HG02610 (cell line): ENCODE measurements around the gene MAP4K5.
"Not testable (repeated sequence)": the region's sequence is repeated elsewhere in the genome, so short reads cannot be mapped to it uniquely, and the experiment has no call there.

ENCODE experiments used
- ATAC-seq: cut with Tn5 transposase; IDR thresholded peaks from one replicate; pipeline ENCODE4 v1.9.1; 2021; ENCODE audit warnings: mild to moderate bottlenecking, moderate library complexity; ENCODE audit not compliant: unreplicated experiment

MAP4K5 gene

GRCh38 chr14:50533241-50533705 lies 904 bp upstream of the MAP4K5 start:
- peak; percentile 9 for ATAC-seq

GRCh38 chr14:50531595-50532501 lies 521 bp downstream of the MAP4K5 start:
- ATAC-seq, result peak; percentile 51

- no peak for ATAC-seq
Measured at GRCh38 chr14:50530794-50531365, 1.5 kb downstream of the MAP4K5 start.

GRCh38 chr14:50530358-50530757 lies 2.0 kb downstream of the MAP4K5 start:
- no peak for ATAC-seq

- no peak for ATAC-seq
Measured at GRCh38 chr14:50529288-50530179, 2.8 kb downstream of the MAP4K5 start.

GRCh38 chr14:50528000-50528399 lies 4.4 kb downstream of the MAP4K5 start:
- ATAC-seq, result no peak

GRCh38 chr14:50524731-50525515 lies 7.4 kb downstream of the MAP4K5 start:
- ATAC-seq, result no peak

- ATAC-seq, result peak; percentile 29
Measured at GRCh38 chr14:50524060-50524459, 8.3 kb downstream of the MAP4K5 start.

- ATAC-seq, result no peak
Measured at GRCh38 chr14:50523271-50524041, 8.9 kb downstream of the MAP4K5 start.

GRCh38 chr14:50521912-50522341 lies 10.4 kb downstream of the MAP4K5 start:
- peak; percentile 76 for ATAC-seq

GRCh38 chr14:50520947-50521815 lies 11.2 kb downstream of the MAP4K5 start:
- peak; percentile 84 for ATAC-seq

- ATAC-seq, result no peak
Measured at GRCh38 chr14:50516091-50516490, 16.3 kb downstream of the MAP4K5 start.

- ATAC-seq, result no peak
Measured at GRCh38 chr14:50512463-50512862, 19.9 kb downstream of the MAP4K5 start.

- ATAC-seq, result no peak
Measured at GRCh38 chr14:50510157-50510556, 22.2 kb downstream of the MAP4K5 start.

GRCh38 chr14:50507078-50507477 lies 25.3 kb downstream of the MAP4K5 start:
- ATAC-seq, result not testable (repeated sequence)

- ATAC-seq, result no peak
Measured at GRCh38 chr14:50501642-50502041, 30.7 kb downstream of the MAP4K5 start.

- no peak for ATAC-seq
Measured at GRCh38 chr14:50497351-50497750, 35.0 kb downstream of the MAP4K5 start.

GRCh38 chr14:50489851-50490250 lies 42.5 kb downstream of the MAP4K5 start:
- ATAC-seq, result no peak

- no peak for ATAC-seq
Measured at GRCh38 chr14:50488521-50488920, 43.8 kb downstream of the MAP4K5 start.
